ENCODE results near the gene EFHD1.

DNA sequence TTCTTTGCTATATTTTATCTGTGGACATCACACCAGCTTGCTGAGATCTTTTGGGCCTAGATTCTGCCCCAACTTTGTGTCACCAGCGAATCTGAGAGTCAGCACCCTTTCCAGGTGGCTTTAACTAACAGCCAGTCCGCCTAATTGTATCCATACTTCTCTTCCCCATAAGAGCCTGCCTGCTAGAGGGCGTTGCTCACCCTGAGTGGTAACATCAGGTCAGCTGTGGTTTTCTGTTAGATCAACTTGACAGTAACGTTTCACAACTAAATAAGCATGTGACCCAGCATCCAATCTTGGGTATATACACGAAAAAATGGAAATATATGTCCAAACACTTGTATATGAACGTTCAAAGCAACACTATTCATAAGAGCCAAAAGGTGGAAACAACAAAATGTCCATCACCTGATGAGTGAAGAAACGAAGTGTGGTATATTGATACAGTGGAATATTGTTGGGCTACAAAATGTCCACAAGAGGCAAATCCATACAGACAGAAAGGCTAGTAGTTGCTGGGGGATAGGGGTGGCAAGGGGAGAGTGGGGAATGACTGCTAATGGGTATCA lies 24.9 kb downstream of the EFHD1 start:
- TF ChIP-seq, protein P1, sequence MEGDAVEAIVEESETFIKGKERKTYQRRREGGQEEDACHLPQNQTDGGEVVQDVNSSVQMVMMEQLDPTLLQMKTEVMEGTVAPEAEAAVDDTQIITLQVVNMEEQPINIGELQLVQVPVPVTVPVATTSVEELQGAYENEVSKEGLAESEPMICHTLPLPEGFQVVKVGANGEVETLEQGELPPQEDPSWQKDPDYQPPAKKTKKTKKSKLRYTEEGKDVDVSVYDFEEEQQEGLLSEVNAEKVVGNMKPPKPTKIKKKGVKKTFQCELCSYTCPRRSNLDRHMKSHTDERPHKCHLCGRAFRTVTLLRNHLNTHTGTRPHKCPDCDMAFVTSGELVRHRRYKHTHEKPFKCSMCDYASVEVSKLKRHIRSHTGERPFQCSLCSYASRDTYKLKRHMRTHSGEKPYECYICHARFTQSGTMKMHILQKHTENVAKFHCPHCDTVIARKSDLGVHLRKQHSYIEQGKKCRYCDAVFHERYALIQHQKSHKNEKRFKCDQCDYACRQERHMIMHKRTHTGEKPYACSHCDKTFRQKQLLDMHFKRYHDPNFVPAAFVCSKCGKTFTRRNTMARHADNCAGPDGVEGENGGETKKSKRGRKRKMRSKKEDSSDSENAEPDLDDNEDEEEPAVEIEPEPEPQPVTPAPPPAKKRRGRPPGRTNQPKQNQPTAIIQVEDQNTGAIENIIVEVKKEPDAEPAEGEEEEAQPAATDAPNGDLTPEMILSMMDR (conservative IDR thresholded peaks at IDR 0.05) = no peak
- TF ChIP-seq ZFX (IDR thresholded peaks at IDR 0.05) = no peak

Data from C4-2B (cell line).